DMS79 treated with DMSO at 0.1 percent for 48 hours (cell line): Measurements from ENCODE around the gene FAM171A1.
A peak's percentile ranks its signal among the peaks of the same experiment; 100 is the strongest.

ENCODE experiments used
- DNase-seq: peaks from one replicate; lab custom pipeline; 2025; lab: John Stamatoyannopoulos, UW

The FAM171A1 gene

GRCh38 chr10:15374156-15374555, 3.1 kb upstream of the FAM171A1 start:
- DNase-seq: no peak

GRCh38 chr10:15373199-15373598, 2.1 kb upstream of the FAM171A1 start:
- no peak for DNase-seq

DNA sequence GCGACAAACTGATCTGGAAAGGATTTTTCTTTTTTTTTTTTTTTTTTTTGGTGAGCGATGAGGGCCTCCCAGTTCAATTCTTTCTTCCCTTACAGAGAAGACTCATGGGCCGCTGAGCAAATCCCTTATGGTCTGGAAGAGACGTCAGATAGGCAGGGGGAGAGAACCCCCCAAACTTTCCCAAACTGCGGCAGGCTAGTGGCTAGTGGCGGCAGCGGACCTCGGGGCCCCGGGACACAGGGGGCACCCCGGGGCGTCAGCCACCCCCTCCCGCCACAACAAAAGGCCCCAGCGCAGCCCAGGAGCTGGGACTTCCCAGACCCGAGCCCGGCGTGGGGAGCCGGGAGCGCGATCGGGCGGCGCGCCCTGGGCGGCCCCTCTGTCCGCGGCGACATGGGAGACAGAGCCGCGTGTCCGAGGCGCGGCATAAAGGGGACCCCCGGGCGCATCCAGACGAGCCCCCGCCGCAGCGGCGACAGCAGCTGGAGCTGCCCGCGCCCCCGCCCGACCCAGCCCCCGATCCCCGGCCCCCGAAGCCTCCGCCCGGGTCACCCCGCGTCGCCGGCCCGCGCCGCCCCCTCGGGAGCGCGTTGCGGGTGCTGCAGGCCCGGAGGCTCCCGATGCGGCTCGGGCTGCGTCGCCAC, 755 bp downstream of the FAM171A1 start:
- no peak for DNase-seq

DNA sequence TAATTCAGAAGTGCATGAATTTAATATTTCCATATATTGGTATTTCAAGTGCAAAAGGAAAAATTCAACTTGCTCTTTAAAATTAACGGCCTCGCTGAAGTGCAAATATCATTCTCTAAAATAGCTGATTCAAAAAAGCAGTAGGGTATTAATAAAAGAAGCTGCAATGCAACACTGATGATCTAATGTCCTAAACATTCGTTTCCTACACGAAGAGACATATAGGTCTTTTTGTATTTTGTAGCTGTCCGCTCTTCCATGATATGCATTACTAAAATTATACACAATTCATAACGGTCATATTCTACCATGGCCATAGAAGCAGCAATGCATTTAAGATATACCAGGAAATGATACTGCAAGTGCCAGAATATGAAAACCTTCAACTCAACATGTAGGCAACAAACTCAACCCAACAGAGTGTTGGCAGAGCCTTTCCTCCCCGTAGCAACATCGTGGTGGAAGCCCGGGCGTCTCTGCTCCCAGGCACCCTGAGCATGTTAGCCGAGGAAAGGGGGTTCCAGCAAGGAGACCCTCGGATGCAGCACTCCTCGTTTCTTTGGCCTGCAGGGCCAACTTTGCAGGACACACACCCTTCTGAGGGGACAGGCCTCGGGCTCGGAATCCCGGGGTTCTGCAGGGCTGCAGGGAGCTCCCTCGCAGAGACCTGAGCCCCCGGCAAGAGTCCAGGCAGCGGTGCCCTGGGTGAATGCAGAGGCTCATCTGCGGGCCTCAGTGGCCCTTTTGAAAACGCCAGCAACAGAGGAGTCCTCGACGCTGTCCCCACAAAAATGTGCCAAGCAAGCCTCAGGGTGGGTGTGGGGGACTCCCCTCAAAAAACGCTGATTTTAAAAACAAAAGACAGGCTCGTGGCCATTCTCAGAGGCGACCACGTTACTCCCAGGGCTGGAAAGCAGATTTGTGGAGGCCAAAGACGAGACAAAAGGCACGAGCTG, 1.6 kb downstream of the FAM171A1 start:
- DNase-seq: peak; percentile 6

- no peak for DNase-seq
Measured at GRCh38 chr10:15368101-15368855, 2.8 kb downstream of the FAM171A1 start.

- no peak for DNase-seq
Measured at GRCh38 chr10:15367296-15368085, 3.6 kb downstream of the FAM171A1 start.

DNA sequence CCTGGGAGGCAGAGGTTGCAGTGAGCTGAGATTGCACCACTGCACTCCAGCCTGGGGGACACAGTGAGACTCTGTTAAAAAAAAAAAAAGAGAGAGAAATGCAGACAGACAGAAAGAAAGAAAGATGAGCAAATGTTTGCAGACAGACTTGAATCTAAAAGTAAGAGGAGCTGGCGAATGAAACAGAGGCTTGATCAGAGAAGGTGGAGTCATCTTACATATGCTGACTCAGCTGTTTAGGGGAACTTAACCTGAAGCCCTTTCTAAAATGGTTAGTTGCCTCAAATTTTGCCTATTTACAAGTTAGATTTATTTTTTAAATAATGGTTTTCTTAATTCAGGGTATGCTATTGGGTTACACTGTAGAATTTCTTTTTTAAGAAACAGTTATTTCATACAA, 5.4 kb downstream of the FAM171A1 start:
- DNase-seq: no peak

- no peak for DNase-seq
Measured at GRCh38 chr10:15364001-15364400, 7.1 kb downstream of the FAM171A1 start.

- no peak for DNase-seq
Measured at GRCh38 chr10:15363031-15363430, 8.1 kb downstream of the FAM171A1 start.

- no peak for DNase-seq
Measured at GRCh38 chr10:15361131-15361530, 10.0 kb downstream of the FAM171A1 start.

DNA sequence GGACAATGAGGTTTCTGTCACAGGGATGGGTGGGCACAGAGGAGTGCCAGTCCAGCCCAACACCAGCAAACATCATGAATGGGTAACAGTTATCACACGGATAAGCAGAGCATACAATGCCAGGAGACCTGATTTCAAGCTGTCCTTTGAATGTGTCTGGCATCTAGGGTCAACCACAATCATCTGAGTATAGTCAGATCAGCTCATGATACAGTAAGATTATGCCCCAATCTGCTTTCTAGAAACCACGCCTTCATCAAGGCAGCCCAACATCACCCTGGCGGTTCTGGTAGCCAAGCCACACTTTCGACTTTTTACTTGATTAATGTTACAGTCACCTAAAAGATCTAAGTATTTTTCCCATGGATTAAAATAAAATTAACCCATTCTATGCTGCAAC, 10.5 kb downstream of the FAM171A1 start:
- no peak for DNase-seq

DNA sequence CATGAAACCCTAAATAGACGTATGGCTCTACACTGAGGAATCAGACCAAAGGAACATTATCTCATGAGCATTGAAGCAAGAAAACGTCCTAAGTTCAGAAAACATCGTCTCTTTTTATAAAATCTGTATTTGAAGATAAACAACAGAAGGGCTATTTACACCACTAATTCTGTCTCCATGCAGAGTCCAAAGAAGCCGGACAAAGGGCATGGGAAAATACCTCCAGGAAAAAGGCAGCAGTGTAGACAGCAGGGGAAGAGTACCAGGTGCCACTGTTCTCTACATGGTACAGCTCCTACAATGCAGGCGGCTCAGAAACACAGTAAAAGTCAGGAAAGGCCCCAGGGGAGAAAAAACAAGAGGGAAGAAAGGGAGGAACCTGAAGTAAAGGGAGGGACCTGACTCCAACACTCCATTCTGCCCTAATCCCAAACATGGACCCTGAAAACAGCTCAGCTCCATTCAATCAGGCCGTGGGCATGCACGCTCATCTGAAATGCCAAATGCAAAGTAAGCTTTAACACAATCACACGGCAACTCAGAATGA, 17.5 kb downstream of the FAM171A1 start:
- no peak for DNase-seq

DNA sequence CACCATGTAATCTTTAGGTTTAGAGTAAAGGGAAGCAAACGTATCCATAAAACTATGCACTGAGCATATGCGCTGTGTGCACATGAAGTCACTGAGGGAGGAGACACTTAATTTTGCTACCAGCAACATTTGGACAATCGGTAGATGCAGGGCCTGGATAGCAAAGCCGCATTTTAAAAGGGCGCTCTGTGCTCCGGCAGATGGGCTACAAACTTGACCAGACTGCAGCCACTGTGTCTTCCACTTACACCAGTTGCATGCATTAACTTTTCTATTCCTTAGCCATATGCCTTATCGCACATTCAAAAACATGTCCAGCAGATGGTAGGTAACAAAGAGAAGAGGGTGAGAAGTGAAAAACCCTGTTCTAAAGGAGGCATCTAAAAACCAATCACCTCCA, 18.3 kb downstream of the FAM171A1 start:
- no peak for DNase-seq

DNA sequence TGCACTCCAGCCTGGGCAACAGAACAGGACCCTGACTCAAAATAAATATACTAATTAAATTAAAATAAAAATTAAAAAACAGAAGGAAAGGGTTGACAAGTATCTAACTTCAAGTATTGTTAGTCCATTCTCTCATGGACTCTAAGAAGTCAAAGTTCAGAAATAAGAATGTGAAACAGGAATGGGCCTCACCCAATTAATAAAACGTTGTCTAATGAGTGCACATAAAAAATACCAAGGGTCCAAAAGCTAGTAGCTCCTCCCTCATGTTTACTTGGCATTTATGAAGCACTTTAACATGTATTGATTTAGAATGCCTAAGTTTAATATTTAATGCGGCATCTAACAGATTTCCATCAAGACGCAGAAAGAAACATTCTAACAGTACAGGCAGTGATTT, 18.9 kb downstream of the FAM171A1 start:
- no peak for DNase-seq

GRCh38 chr10:15351099-15351820, 19.8 kb downstream of the FAM171A1 start:
- no peak for DNase-seq

DNA sequence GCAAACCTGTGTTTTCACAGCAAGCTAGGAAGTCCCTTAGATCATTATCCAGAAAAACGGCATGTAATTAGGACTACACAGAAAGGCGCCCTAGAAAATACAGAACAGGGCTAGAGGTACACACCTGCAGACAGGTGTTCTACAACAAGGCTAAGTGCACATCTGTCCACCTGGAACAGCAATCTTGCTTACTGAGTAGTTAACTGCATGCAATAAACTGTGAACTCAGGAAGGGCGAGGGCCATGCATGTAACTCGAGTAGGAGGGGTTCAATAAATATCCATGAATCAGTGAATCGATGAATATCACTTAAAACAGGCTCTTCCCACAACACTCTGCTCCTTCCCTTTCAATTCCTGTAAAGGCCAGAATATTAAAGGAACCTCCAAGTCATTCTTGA, 22.0 kb downstream of the FAM171A1 start:
- DNase-seq: no peak

GRCh38 chr10:15348579-15348978, 22.5 kb downstream of the FAM171A1 start:
- DNase-seq: no peak

DNA sequence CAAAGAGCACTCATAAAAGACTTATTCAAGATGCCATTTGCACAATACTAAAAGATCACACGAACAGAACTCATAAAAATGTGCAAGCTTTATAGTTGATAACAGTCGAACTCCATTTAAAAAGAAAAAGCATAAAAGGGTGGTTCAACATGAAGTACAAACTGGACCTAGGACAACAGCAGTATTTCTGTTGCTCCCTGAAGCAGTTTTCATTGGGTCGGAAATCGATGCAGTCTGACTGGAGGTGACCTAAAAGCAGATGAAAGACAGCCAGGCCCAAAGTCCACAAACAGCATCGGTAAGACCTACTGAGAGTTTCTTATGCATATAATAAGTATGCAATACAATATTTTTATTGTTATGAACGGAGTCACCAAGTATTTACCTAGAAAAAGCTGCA, 23.9 kb downstream of the FAM171A1 start:
- DNase-seq: no peak

DNA sequence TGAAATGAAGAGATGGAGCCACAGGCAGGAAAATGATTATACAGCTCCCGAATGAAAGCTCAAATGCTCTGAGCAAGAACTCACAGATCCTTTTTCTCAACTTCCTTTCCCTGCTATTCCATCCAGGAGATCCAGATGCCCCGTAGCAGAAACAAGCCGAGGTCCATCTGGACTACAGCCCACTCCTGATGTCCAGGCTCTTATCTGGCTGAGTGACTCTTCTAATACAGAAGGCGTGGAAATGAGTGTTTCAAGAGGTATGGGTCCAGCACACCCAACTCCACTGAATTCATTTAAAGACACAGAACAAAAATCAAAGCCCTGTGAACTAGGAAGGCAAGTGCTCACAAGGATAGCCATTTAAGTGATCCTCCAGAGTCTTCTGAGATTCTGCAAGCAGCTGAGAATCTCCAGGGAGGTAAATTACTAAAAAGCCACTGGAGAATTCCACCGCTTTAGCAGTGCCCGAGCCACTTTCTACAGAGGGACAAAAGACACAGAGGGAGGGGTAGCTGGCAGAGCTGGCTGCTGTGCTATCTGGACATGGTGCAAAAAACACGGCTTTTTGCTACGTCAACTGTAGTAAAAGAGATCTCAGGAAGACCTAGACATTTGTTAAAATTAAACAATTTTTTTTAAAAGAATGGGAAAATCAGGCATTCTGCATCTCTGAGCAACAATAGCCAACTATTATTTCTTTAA, 24.5 kb downstream of the FAM171A1 start:
- DNase-seq: no peak

DNA sequence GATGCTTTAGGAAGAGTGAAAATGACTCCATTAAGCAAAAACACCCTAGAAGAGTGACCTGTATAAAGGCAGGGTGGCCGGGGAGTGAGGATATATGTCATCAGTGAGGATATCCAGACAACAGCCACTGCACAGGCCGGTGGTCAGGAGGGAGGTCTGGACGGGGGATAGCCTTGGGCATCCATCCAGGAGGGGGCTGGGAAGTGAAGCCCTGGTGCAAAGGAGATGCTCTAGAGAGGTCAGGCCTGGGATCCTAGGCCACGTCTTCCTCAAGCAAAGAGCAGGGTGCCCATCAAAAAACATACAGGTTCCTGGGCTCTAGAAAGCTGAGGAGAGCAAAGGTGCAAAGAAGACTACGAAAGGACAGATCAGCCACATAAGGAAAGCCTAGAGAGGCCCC, 25.6 kb downstream of the FAM171A1 start:
- DNase-seq: no peak
